ENCODE results near the gene SAFB.

DNA sequence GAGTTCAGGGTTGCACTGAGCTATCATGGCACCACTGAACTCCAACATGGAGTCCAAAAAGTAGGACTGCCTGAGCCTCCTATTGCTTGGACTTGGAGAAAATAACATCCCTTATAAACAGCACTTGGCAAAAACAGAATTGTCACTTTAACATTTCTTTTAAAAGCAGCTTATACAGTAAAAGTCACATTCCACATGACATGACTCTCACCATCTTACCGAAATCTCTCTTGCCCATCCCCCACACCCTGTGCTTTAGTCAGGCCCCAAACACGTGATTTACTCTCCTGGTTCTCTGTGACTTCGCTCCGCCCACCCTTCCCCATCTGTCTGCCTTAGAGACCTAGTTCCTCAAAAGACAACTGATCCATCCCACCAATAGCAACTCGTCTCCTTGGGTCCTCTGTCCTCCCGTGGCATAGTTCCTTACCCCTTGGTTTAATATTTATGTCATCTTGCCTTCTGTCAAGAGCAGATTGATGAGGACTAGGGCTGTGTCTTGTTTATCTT is 4.6 kb downstream of the SAFB start:
- TF ChIP-seq POLR2A (IDR thresholded peaks at IDR 0.05) (no peak), CTCF (IDR thresholded peaks at IDR 0.05 in 4 of 5, conservative IDR thresholded peaks at IDR 0.05 in 1 of 5) (no peak)
